ENCODE measurements around the gene METRN. TPM values are rescaled to one million over a fixed set of nuclear protein-coding genes. Genes with fewer than 3 reads are reported as not detected.

Gene METRN
- total and polyA plus RNA-seq, 2 donors (not counting 1 experiment from before 2014, with no cell fraction given): 6.9 to 10.4 TPM

- Histone ChIP-seq H3K36me3 (replicated peaks in 1 of 2; ENCODE audit: control extremely low read depth in 1 of 2, control insufficient read depth in 1 of 2, extremely low read depth in 1 of 2, insufficient read depth in 2 of 2, low read length in 1 of 2) (no peaks in the 10 kb centered on the region), H3K4me2 (replicated peaks; ENCODE audit: low read depth, low read length, poor library complexity, severe bottlenecking) (no peak overlapping the region), H3K4me1 (ENCODE audit: control insufficient read depth in 2 of 2, insufficient read depth in 2 of 2, low read length in 2 of 2) (peaks cover 28 to 39% of the 10 kb centered on the region in 2 donors), H3K9me3 (ENCODE audit: control extremely low read depth in 1 of 3, control insufficient read depth in 2 of 3, insufficient read depth in 1 of 3, low read length in 2 of 3) (peaks cover 0 to 15% (median 0%) of the 10 kb centered on the region in 3 donors), H3K27ac (ENCODE audit: low read length in 2 of 2) (no peak overlapping the region), H4K20me1 (ENCODE audit: control insufficient read depth, insufficient read depth, low read length, poor library complexity, severe bottlenecking) (peaks cover 20% of the 10 kb centered on the region), H3K4me3 (ENCODE audit: control extremely low read depth in 1 of 5, extremely low read depth in 1 of 5, insufficient read depth in 1 of 5, low read depth in 2 of 5, low read length in 4 of 5) (no peak overlapping the region), H3K27me3 (replicated peaks in 1 of 4; ENCODE audit: control extremely low read depth in 1 of 4, control insufficient read depth in 3 of 4, insufficient read depth in 4 of 4, low read length in 3 of 4) (peaks cover 0 to 22% (median 10%) of the 10 kb centered on the region in 4 experiments), H3K9ac (ENCODE audit: low read length) (no peak overlapping the region), H3K79me2 (ENCODE audit: control insufficient read depth, insufficient read depth, low read length) (no peaks in the 10 kb centered on the region), H2AFZ (ENCODE audit: insufficient read depth, low read depth, low read length, poor library complexity, severe bottlenecking) (no peak overlapping the region)
- ChIA-PET CTCF (interaction anchor here (1.3 kb wide), 1 partner anchor 10 kb away, joined by 3 read pairs; no protein-coding TSS in a partner anchor), POLR2A (interaction anchor here (1.3 kb wide), 1 partner anchor 10 kb away, joined by 11 read pairs; no protein-coding TSS in a partner anchor)
- TF ChIP-seq CTCF (IDR thresholded peaks at IDR 0.05) (no peak), EZH2 (IDR thresholded peaks at IDR 0.05; ENCODE audit: borderline replicate concordance, insufficient read depth, low read depth, low read length, poor library complexity, severe bottlenecking) (no peak)
- Mint-ChIP-seq H3K27me3 (peaks cover 3% of the 10 kb centered on the region), H3K27ac (no peak overlapping the region), H3K4me3 (no peak overlapping the region), H3K9me3 (ENCODE audit: insufficient read depth) (no peaks in the 10 kb centered on the region), H3K4me1 (peaks cover 11% of the 10 kb centered on the region)
- DNase-seq (no peak), ATAC-seq (ENCODE audit: low read depth) (no peak)
- intact Hi-C loops (cut with micrococcal nuclease): loop anchor here (5.0 kb wide), 1 partner anchor 254 kb away; the partner anchor contains the start of gene LMF1
- WGBS (ENCODE audit: insufficient coverage): 91% methylated on average over 7 of the region's 9 CpGs
Observed at GRCh38 chr16:718389-718788, 3.5 kb downstream of the METRN start.

GRCh38 chr16:718922-719321, 4.0 kb downstream of the METRN start:
- POLR2A ChIA-PET: interaction anchor here (0.7 to 1.3 kb wide), 3 partner anchors 9 to 192 kb away, joined by 9 to 11 read pairs (median 11); no protein-coding TSS in a partner anchor
- peaks cover 11% of the 10 kb centered on the region for H3K4me1 Mint-ChIP-seq
- Histone ChIP-seq H3K4me1 (ENCODE audit: control insufficient read depth in 2 of 2, insufficient read depth in 2 of 2, low read length in 2 of 2) (peaks cover 28 to 39% of the 10 kb centered on the region in 2 donors), H3K79me2 (ENCODE audit: control insufficient read depth, insufficient read depth, low read length) (no peaks in the 10 kb centered on the region), H3K9ac (ENCODE audit: low read length) (no peak overlapping the region), H3K4me3 (ENCODE audit: control extremely low read depth in 1 of 5, extremely low read depth in 1 of 5, insufficient read depth in 1 of 5, low read depth in 2 of 5, low read length in 4 of 5) (no peak overlapping the region), H3K36me3 (replicated peaks in 1 of 2; ENCODE audit: control extremely low read depth in 1 of 2, control insufficient read depth in 1 of 2, extremely low read depth in 1 of 2, insufficient read depth in 2 of 2, low read length in 1 of 2) (no peaks in the 10 kb centered on the region), H3K4me2 (replicated peaks; ENCODE audit: low read depth, low read length, poor library complexity, severe bottlenecking) (no peak overlapping the region), H2AFZ (ENCODE audit: insufficient read depth, low read depth, low read length, poor library complexity, severe bottlenecking) (no peak overlapping the region), H3K27ac (ENCODE audit: low read length in 2 of 2) (no peak overlapping the region), H3K27me3 (replicated peaks in 1 of 4; ENCODE audit: control extremely low read depth in 1 of 4, control insufficient read depth in 3 of 4, insufficient read depth in 4 of 4, low read length in 3 of 4) (peaks cover 0 to 18% (median 9%) of the 10 kb centered on the region in 4 experiments), H4K20me1 (ENCODE audit: control insufficient read depth, insufficient read depth, low read length, poor library complexity, severe bottlenecking) (peaks cover 20% of the 10 kb centered on the region), H3K9me3 (ENCODE audit: control extremely low read depth in 1 of 3, control insufficient read depth in 2 of 3, insufficient read depth in 1 of 3, low read length in 2 of 3) (peaks cover 0 to 15% (median 0%) of the 10 kb centered on the region in 3 donors)
- intact Hi-C loops (cut with micrococcal nuclease): loop anchor here (5.0 kb wide), 1 partner anchor 253 kb away; the partner anchor contains the start of gene LMF1
- ATAC-seq (ENCODE audit: low read depth) (no peak), DNase-seq (no peak)
- H3K27ac Mint-ChIP-seq: no peak overlapping the region
- CTCF ChIA-PET: no interaction called here
- H3K27me3 Mint-ChIP-seq: no peaks in the 10 kb centered on the region
- H3K9me3 Mint-ChIP-seq (ENCODE audit: insufficient read depth): no peaks in the 10 kb centered on the region
- WGBS (ENCODE audit: insufficient coverage): 91% methylated on average over 5 of the region's 6 CpGs
- peak overlapping the region; percentile 42 for H3K4me3 Mint-ChIP-seq
- TF ChIP-seq EZH2 (IDR thresholded peaks at IDR 0.05; ENCODE audit: borderline replicate concordance, insufficient read depth, low read depth, low read length, poor library complexity, severe bottlenecking) (no peak), CTCF (IDR thresholded peaks at IDR 0.05) (no peak)
